ENCODE data around the gene SNRPB2.

SNRPB2 gene

DNA sequence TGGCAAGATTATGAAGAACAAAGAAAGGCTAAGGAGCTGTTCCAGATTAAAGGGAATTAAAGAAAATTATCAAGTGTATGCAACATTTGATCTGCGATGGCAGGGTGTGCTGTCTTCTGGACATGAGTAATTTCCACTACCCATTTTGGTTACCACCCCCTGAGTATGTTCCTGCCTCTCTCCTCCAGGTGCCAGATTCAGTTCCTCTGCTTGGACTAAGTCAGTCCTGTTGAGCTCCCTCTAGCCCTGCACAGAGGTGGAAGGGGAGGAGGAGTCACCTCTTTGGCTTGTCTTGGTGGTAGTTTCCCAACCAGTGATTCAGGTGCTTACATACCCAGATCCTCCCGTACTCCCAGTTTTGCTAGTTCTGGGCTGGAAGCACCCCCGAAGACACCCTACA, 22.2 kb upstream of the SNRPB2 start:
- Histone ChIP-seq H3K9ac (ENCODE audit: low read depth, low read length, poor library complexity) (no peak overlapping the region), H3K23ac (ENCODE audit: low read depth, low read length, poor library complexity) (no peak overlapping the region), H2AK5ac (ENCODE audit: low read depth, low read length) (no peak overlapping the region), H3K27me3 (ENCODE audit: control insufficient read depth in 3 of 3, insufficient read depth in 3 of 3, low read depth in 1 of 3, low read length in 3 of 3) (no peaks in the 10 kb centered on the region), H3K27ac (replicated peaks; ENCODE audit: low read length) (no peak overlapping the region), H2BK15ac (ENCODE audit: low read length) (no peak overlapping the region), H3K14ac (ENCODE audit: low read length) (no peak overlapping the region), H3K18ac (ENCODE audit: low read length) (no peak overlapping the region), H3K36me3 (replicated peaks in 1 of 2; ENCODE audit: control insufficient read depth in 2 of 2, insufficient read depth in 2 of 2, low read length in 2 of 2) (no peaks in the 10 kb centered on the region), H3K4me2 (ENCODE audit: insufficient read depth, low read length, poor library complexity, severe bottlenecking) (no peak overlapping the region), H2AFZ (ENCODE audit: low read length) (no peak overlapping the region), H3K4me1 (ENCODE audit: control insufficient read depth in 2 of 2, insufficient read depth in 1 of 2, low read depth in 1 of 2, low read length in 2 of 2) (no peaks in the 10 kb centered on the region), H3K4ac (ENCODE audit: low read length) (no peak overlapping the region), H2BK12ac (ENCODE audit: low read length) (no peak overlapping the region), H4K91ac (ENCODE audit: low read depth, low read length, poor library complexity) (no peak overlapping the region), H2BK120ac (ENCODE audit: low read depth, low read length) (no peak overlapping the region), H3K9me3 (replicated peaks in 1 of 2; ENCODE audit: control insufficient read depth in 2 of 2, insufficient read depth in 1 of 2, low read depth in 1 of 2, low read length in 2 of 2) (peaks cover 0 to 6% of the 10 kb centered on the region in 2 donors), H3K4me3 (ENCODE audit: low read length in 2 of 2) (no peak overlapping the region), H4K8ac (ENCODE audit: low read depth, low read length) (no peak overlapping the region), H3K79me1 (ENCODE audit: low read depth, low read length) (no peaks in the 10 kb centered on the region), H2BK5ac (ENCODE audit: low read length) (no peak overlapping the region)
- no peak for DNase-seq (ENCODE audit: low spot score)
- WGBS, 2 donors (ENCODE audit: extremely low coverage in 2 of 2, insufficient read length in 2 of 2, insufficient replicate concordance in 1 of 2): no CpG with 5 or more reads among the region's 3 CpGs

- Histone ChIP-seq H3K14ac (ENCODE audit: low read length) (no peak overlapping the region), H2AFZ (ENCODE audit: low read length) (no peak overlapping the region), H3K4me2 (ENCODE audit: insufficient read depth, low read length, poor library complexity, severe bottlenecking) (no peak overlapping the region), H3K9ac (ENCODE audit: low read depth, low read length, poor library complexity) (no peak overlapping the region), H3K4me3 (ENCODE audit: low read length in 2 of 2) (no peak overlapping the region), H2BK5ac (ENCODE audit: low read length) (no peak overlapping the region), H4K91ac (ENCODE audit: low read depth, low read length, poor library complexity) (no peak overlapping the region), H3K18ac (ENCODE audit: low read length) (no peak overlapping the region), H2AK5ac (ENCODE audit: low read depth, low read length) (no peak overlapping the region), H3K36me3 (replicated peaks in 1 of 2; ENCODE audit: control insufficient read depth in 2 of 2, insufficient read depth in 2 of 2, low read length in 2 of 2) (no peaks in the 10 kb centered on the region), H3K4me1 (ENCODE audit: control insufficient read depth in 2 of 2, insufficient read depth in 1 of 2, low read depth in 1 of 2, low read length in 2 of 2) (no peaks in the 10 kb centered on the region), H3K27me3 (ENCODE audit: control insufficient read depth in 3 of 3, insufficient read depth in 3 of 3, low read depth in 1 of 3, low read length in 3 of 3) (no peaks in the 10 kb centered on the region), H3K27ac (replicated peaks; ENCODE audit: low read length) (no peak overlapping the region), H3K79me1 (ENCODE audit: low read depth, low read length) (no peaks in the 10 kb centered on the region), H3K23ac (ENCODE audit: low read depth, low read length, poor library complexity) (no peak overlapping the region), H2BK120ac (ENCODE audit: low read depth, low read length) (no peak overlapping the region), H4K8ac (ENCODE audit: low read depth, low read length) (no peak overlapping the region), H2BK15ac (ENCODE audit: low read length) (no peak overlapping the region), H3K9me3 (replicated peaks in 1 of 2; ENCODE audit: control insufficient read depth in 2 of 2, insufficient read depth in 1 of 2, low read depth in 1 of 2, low read length in 2 of 2) (peaks cover 0 to 6% of the 10 kb centered on the region in 2 donors), H2BK12ac (ENCODE audit: low read length) (no peak overlapping the region), H3K4ac (ENCODE audit: low read length) (no peak overlapping the region)
- no peak for DNase-seq (ENCODE audit: low spot score)
Measured at GRCh38 chr20:16708602-16709001, 21.2 kb upstream of the SNRPB2 start.

DNA sequence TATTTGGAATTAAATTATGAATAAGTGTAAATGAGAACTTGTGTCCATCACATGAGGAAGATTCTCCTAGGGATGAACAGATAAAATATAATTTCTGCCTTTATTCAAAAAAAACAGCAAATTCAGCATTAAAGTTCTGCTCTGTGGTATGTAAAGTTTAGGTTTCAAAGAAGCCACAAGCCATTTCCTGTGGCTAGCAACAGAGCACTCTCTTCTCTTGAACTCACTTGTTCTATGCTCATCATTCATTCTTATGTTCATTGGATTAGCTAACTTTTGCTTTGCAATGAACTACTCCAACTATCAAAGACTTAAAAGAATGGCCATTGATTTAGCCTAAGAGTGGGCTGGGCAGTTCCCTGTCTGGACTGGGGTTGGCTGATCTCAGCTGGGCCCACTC, 20.8 kb upstream of the SNRPB2 start:
- Histone ChIP-seq H3K36me3 (replicated peaks in 1 of 2; ENCODE audit: control insufficient read depth in 2 of 2, insufficient read depth in 2 of 2, low read length in 2 of 2) (no peaks in the 10 kb centered on the region), H3K4me2 (ENCODE audit: insufficient read depth, low read length, poor library complexity, severe bottlenecking) (no peak overlapping the region), H3K79me1 (ENCODE audit: low read depth, low read length) (no peaks in the 10 kb centered on the region), H2BK5ac (ENCODE audit: low read length) (no peak overlapping the region), H3K4me1 (ENCODE audit: control insufficient read depth in 2 of 2, insufficient read depth in 1 of 2, low read depth in 1 of 2, low read length in 2 of 2) (no peaks in the 10 kb centered on the region), H2BK15ac (ENCODE audit: low read length) (no peak overlapping the region), H3K27ac (replicated peaks; ENCODE audit: low read length) (no peak overlapping the region), H4K8ac (ENCODE audit: low read depth, low read length) (no peak overlapping the region), H2BK12ac (ENCODE audit: low read length) (no peak overlapping the region), H3K9ac (ENCODE audit: low read depth, low read length, poor library complexity) (no peak overlapping the region), H3K23ac (ENCODE audit: low read depth, low read length, poor library complexity) (no peak overlapping the region), H3K9me3 (replicated peaks in 1 of 2; ENCODE audit: control insufficient read depth in 2 of 2, insufficient read depth in 1 of 2, low read depth in 1 of 2, low read length in 2 of 2) (peaks cover 0 to 6% of the 10 kb centered on the region in 2 donors), H3K18ac (ENCODE audit: low read length) (no peak overlapping the region), H3K4ac (ENCODE audit: low read length) (no peak overlapping the region), H3K14ac (ENCODE audit: low read length) (no peak overlapping the region), H2BK120ac (ENCODE audit: low read depth, low read length) (no peak overlapping the region), H3K4me3 (ENCODE audit: low read length in 2 of 2) (no peak overlapping the region), H3K27me3 (ENCODE audit: control insufficient read depth in 3 of 3, insufficient read depth in 3 of 3, low read depth in 1 of 3, low read length in 3 of 3) (no peaks in the 10 kb centered on the region), H4K91ac (ENCODE audit: low read depth, low read length, poor library complexity) (no peak overlapping the region), H2AK5ac (ENCODE audit: low read depth, low read length) (no peak overlapping the region), H2AFZ (ENCODE audit: low read length) (no peak overlapping the region)
- no peak for DNase-seq (ENCODE audit: low spot score)

GRCh38 chr20:16710781-16711180, 19.0 kb upstream of the SNRPB2 start:
- WGBS, 2 donors (ENCODE audit: extremely low coverage in 2 of 2, insufficient read length in 2 of 2, insufficient replicate concordance in 1 of 2): no CpG with 5 or more reads among the region's 3 CpGs
- H3K18ac ChIP-seq (ENCODE audit: low read length): no peak overlapping the region

More at GRCh38 chr20:16710781-16711180, 19.0 kb upstream of the SNRPB2 start:
- Histone ChIP-seq H3K9me3 (replicated peaks in 1 of 2; ENCODE audit: control insufficient read depth in 2 of 2, insufficient read depth in 1 of 2, low read depth in 1 of 2, low read length in 2 of 2) (peaks cover 0 to 2% of the 10 kb centered on the region in 2 donors), H3K14ac (ENCODE audit: low read length) (no peak overlapping the region), H2AFZ (ENCODE audit: low read length) (no peak overlapping the region), H2BK5ac (ENCODE audit: low read length) (no peak overlapping the region), H4K91ac (ENCODE audit: low read depth, low read length, poor library complexity) (no peak overlapping the region), H2BK12ac (ENCODE audit: low read length) (no peak overlapping the region), H4K8ac (ENCODE audit: low read depth, low read length) (no peak overlapping the region), H3K4me1 (ENCODE audit: control insufficient read depth in 2 of 2, insufficient read depth in 1 of 2, low read depth in 1 of 2, low read length in 2 of 2) (peaks cover 5 to 7% of the 10 kb centered on the region in 2 donors), H3K36me3 (replicated peaks in 1 of 2; ENCODE audit: control insufficient read depth in 2 of 2, insufficient read depth in 2 of 2, low read length in 2 of 2) (no peaks in the 10 kb centered on the region), H3K27ac (replicated peaks; ENCODE audit: low read length) (no peak overlapping the region), H3K9ac (ENCODE audit: low read depth, low read length, poor library complexity) (no peak overlapping the region), H2BK15ac (ENCODE audit: low read length) (no peak overlapping the region), H2AK5ac (ENCODE audit: low read depth, low read length) (no peak overlapping the region), H3K4me2 (ENCODE audit: insufficient read depth, low read length, poor library complexity, severe bottlenecking) (no peak overlapping the region), H2BK120ac (ENCODE audit: low read depth, low read length) (no peak overlapping the region), H3K27me3 (ENCODE audit: control insufficient read depth in 3 of 3, insufficient read depth in 3 of 3, low read depth in 1 of 3, low read length in 3 of 3) (no peaks in the 10 kb centered on the region), H3K23ac (ENCODE audit: low read depth, low read length, poor library complexity) (no peak overlapping the region), H3K4me3 (ENCODE audit: low read length in 2 of 2) (no peak overlapping the region), H3K79me1 (ENCODE audit: low read depth, low read length) (no peaks in the 10 kb centered on the region), H3K4ac (ENCODE audit: low read length) (no peak overlapping the region)
- DNase-seq (ENCODE audit: low spot score): no peak

All from neuronal stem cell (in vitro differentiated cells).